ENCODE measurements around the gene IGFBP1. TPM values are rescaled to one million over a fixed set of nuclear protein-coding genes. Genes with fewer than 3 reads are reported as not detected.

Gene IGFBP1
- total RNA-seq, 2 donors from 2014 or later, result not detected

DNA sequence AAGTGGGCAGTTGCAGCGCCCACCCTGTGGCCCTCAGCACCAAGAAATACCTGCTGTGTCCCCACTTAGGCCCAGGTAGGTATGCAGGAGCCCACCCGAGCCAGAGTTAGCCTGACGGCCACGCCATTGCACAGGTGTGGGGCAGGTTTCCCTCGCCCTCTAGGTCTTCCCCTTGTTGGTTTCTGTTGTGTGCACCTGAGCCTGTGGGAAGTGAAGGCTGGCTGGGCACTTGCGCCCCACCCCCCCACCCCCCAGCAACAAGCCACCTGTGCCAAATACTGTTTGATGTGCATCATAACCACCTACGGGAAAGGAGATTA lies 15.3 kb upstream of the IGFBP1 start, which contains the start of gene CCDC201:
TSS of gene CCDC201 (minus strand) at position 48 of the 320 bp plus-strand sequence. CDS start 75 bp downstream, outside the sequence.
- Mint-ChIP-seq H3K4me1 (no peaks in the 10 kb centered on the region), H3K4me3 (no peak within 1 kb of the TSS), H3K27me3 (peaks cover 14% of the 10 kb centered on the region), H3K9me3 (peaks cover 3% of the 10 kb centered on the region), H3K36me3 (ENCODE audit: low read depth) (no peaks in the 10 kb centered on the region), H3K27ac (no peak within 1 kb of the TSS)
- no peak for ATAC-seq (replicated peaks)

DNA sequence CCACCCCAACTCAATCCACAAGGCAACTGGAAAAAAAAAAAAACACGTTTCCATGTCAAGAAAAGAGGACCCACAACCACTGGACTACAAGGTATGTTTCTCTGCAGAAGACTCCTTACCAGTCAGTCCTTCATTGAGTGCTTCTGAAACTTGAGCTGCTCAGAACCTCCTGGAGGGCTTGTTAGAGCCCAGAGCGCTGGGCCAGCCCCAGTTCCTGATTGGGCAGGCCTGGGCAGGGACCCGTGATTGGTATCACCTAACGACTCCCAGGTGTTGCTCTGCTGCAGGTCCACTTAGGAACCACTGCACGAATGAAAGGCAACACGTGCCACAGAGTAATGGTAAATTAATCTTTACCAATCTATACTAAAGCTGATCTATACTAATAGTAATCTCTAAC lies 14.9 kb upstream of the IGFBP1 start:
- no peak overlapping the region for H3K27ac Mint-ChIP-seq
- no peaks in the 10 kb centered on the region for H3K36me3 Mint-ChIP-seq (ENCODE audit: low read depth)
- no peaks in the 10 kb centered on the region for H3K4me1 Mint-ChIP-seq
- H3K9me3 Mint-ChIP-seq, result peaks cover 3% of the 10 kb centered on the region
- no peak overlapping the region for H3K4me3 Mint-ChIP-seq
- ATAC-seq (replicated peaks), result no peak
- peaks cover 14% of the 10 kb centered on the region for H3K27me3 Mint-ChIP-seq

DNA sequence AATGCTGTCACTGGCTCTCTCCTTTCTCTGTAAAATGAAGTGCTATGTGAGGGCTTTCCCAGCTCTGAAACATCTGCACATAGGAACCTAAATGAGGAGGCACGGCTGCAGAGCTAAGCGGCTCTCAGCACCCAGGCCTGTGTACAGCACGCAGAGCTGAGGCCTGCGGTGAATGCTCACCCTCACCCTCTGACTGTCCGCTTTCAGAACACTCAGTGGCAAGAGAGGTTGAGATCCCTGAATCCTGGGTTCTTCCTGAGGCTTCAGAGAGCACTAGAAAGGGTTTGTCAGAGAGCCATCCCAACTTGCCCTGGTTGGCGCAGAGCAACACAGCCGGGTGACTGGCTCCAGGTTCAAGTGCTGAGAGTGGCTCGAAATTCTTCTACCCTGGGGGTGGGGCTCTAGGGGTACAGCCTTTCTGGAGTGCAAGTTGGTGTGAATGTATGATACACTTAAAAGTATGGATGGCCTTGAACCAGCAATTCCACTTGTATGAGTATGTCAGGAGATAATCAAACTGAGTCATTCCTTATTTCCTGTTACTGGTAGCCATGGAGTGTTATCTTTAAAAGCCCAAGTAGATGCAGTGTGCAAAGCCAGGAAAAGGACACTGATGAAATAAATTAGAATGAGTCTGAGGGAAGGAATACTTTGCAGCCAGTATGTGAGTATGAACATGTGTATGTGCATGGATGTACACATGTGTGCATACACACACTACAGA lies 13.7 kb upstream of the IGFBP1 start:
- Mint-ChIP-seq H3K9me3 (peaks cover 3% of the 10 kb centered on the region), H3K4me1 (no peaks in the 10 kb centered on the region), H3K27ac (no peak overlapping the region), H3K4me3 (no peak overlapping the region), H3K36me3 (ENCODE audit: low read depth) (no peaks in the 10 kb centered on the region), H3K27me3 (peaks cover 9% of the 10 kb centered on the region)
- no peak for ATAC-seq (replicated peaks)

DNA sequence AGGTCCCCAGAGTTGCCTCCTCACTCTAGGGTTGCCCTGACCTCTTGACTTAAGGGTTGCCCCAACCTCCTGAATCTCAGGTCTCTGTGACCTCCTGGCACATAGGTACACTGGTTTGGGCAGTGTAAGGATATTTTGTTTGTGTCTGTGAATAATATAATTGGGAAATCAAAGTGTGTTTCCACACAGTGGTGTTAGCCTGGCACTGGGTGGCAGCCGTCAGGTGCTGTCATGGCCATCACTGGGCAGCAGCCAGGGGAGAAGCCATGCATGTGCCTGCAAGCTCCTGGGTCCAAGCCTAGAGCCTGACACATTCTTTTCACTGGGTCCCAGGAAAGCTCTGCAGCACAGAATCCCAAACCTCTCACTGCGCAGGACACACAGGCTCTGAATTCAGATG lies 11.8 kb upstream of the IGFBP1 start:
- no peak for ATAC-seq (replicated peaks)
- Mint-ChIP-seq H3K9me3 (peaks cover 3% of the 10 kb centered on the region), H3K27ac (no peak overlapping the region), H3K36me3 (ENCODE audit: low read depth) (no peaks in the 10 kb centered on the region), H3K4me1 (no peaks in the 10 kb centered on the region), H3K27me3 (peaks cover 8% of the 10 kb centered on the region), H3K4me3 (no peak overlapping the region)

- Mint-ChIP-seq H3K9me3 (peaks cover 3% of the 10 kb centered on the region), H3K27ac (no peak overlapping the region), H3K4me3 (no peak overlapping the region), H3K36me3 (ENCODE audit: low read depth) (no peaks in the 10 kb centered on the region), H3K27me3 (peaks cover 3% of the 10 kb centered on the region), H3K4me1 (no peaks in the 10 kb centered on the region)
- ATAC-seq (replicated peaks), result no peak
Observed at GRCh38 chr7:45878457-45879144, 9.7 kb upstream of the IGFBP1 start.

DNA sequence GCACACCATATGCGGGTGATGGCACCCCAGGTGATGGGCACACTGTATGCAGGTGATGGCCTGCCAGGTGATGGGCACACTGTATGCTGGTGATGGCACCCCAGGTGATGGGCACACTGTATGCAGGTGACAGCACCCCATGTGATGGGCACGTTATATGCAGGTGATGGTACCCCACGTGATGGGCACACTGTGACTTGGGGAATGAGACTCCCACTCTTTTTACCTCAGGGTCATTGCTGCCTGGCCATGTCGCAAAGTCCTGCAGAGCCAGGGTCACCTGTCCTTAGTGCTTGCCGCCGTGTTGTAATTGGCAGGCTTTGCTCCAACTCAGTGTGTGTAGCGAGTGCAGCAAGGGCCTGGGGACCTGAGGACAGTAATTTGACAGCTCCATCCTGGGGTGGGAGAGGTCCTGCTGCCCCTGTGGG lies 7.8 kb upstream of the IGFBP1 start:
- no peak overlapping the region for H3K27ac Mint-ChIP-seq
- no peaks in the 10 kb centered on the region for H3K36me3 Mint-ChIP-seq (ENCODE audit: low read depth)
- H3K9me3 Mint-ChIP-seq, result peaks cover 3% of the 10 kb centered on the region
- peaks cover 8% of the 10 kb centered on the region for H3K27me3 Mint-ChIP-seq
- no peak for ATAC-seq (replicated peaks)
- no peaks in the 10 kb centered on the region for H3K4me1 Mint-ChIP-seq
- H3K4me3 Mint-ChIP-seq, result no peak overlapping the region

- H3K4me3 Mint-ChIP-seq, result no peak overlapping the region
- ATAC-seq (replicated peaks), result no peak
- peaks cover 3% of the 10 kb centered on the region for H3K9me3 Mint-ChIP-seq
- H3K27me3 Mint-ChIP-seq, result peaks cover 8% of the 10 kb centered on the region
- H3K27ac Mint-ChIP-seq, result no peak overlapping the region
- no peaks in the 10 kb centered on the region for H3K4me1 Mint-ChIP-seq
- no peaks in the 10 kb centered on the region for H3K36me3 Mint-ChIP-seq (ENCODE audit: low read depth)
Observed at GRCh38 chr7:45881280-45881758, 7.0 kb upstream of the IGFBP1 start.

- Mint-ChIP-seq H3K4me1 (no peaks in the 10 kb centered on the region), H3K36me3 (ENCODE audit: low read depth) (no peaks in the 10 kb centered on the region), H3K4me3 (no peak overlapping the region), H3K27ac (no peak overlapping the region), H3K9me3 (peaks cover 3% of the 10 kb centered on the region), H3K27me3 (peaks cover 14% of the 10 kb centered on the region)
- no peak for ATAC-seq (replicated peaks)
Observed at GRCh38 chr7:45881759-45882464, 6.4 kb upstream of the IGFBP1 start.

DNA sequence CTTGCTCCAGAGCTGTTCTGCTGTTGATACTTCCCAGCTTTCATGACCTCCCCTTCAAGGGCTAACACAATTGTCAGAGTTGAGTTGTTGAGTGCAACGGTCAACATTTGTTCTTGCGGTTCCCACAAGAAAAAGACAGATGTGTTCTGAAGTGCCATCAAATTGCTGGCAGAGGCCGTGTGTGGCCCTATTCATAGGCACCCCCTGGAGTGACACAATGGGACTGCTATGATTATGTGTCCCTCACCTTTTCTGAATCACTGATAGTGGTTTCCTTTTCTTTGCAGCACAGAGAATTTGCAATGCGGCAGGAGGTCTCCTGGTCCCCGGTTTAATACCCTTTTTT lies 5.8 kb upstream of the IGFBP1 start:
- Mint-ChIP-seq H3K4me3 (no peak overlapping the region), H3K36me3 (ENCODE audit: low read depth) (no peaks in the 10 kb centered on the region), H3K27me3 (peaks cover 16% of the 10 kb centered on the region), H3K27ac (no peak overlapping the region), H3K4me1 (no peaks in the 10 kb centered on the region), H3K9me3 (no peaks in the 10 kb centered on the region)
- no peak for ATAC-seq (replicated peaks)

- Mint-ChIP-seq H3K36me3 (ENCODE audit: low read depth) (no peaks in the 10 kb centered on the region), H3K27ac (no peak overlapping the region), H3K4me1 (no peaks in the 10 kb centered on the region), H3K9me3 (no peaks in the 10 kb centered on the region), H3K27me3 (peaks cover 18% of the 10 kb centered on the region), H3K4me3 (no peak overlapping the region)
- ATAC-seq (replicated peaks), result no peak
Observed at GRCh38 chr7:45884136-45884535, 4.2 kb upstream of the IGFBP1 start.

DNA sequence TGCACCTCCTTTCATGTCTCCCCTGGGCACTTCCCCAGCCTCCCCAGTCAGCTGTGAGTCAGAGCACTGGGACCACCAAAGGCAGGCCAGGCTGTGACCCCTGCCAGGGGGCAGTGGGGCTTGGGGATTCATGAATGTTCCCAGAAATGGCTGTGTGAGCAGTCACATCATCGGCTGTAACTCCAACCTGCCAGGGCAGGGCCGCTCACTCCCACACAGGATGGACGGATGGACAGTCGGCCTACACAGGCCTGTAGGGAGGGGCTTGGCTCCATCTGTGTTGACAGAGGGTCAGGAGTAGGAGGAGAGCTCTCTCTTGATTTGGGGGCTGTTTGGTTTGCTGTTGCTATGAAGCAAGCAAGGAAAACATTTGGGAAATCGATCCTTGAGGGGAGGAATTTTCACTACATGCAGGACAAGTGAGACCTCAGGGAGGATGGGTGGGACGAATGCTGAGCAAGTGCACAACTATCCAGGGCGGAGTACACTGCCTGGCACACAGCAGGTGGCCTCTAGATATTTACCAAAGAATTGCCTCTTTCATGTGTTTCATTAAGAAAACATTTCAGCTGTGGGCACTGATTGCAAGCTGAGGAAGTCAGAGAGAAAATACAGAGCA lies 2.9 kb upstream of the IGFBP1 start:
- H3K36me3 Mint-ChIP-seq (ENCODE audit: low read depth), result no peaks in the 10 kb centered on the region
- no peak for ATAC-seq (replicated peaks)
- no peaks in the 10 kb centered on the region for H3K9me3 Mint-ChIP-seq
- no peaks in the 10 kb centered on the region for H3K4me1 Mint-ChIP-seq
- no peak overlapping the region for H3K4me3 Mint-ChIP-seq
- no peak overlapping the region for H3K27ac Mint-ChIP-seq
- peaks cover 25% of the 10 kb centered on the region for H3K27me3 Mint-ChIP-seq

DNA sequence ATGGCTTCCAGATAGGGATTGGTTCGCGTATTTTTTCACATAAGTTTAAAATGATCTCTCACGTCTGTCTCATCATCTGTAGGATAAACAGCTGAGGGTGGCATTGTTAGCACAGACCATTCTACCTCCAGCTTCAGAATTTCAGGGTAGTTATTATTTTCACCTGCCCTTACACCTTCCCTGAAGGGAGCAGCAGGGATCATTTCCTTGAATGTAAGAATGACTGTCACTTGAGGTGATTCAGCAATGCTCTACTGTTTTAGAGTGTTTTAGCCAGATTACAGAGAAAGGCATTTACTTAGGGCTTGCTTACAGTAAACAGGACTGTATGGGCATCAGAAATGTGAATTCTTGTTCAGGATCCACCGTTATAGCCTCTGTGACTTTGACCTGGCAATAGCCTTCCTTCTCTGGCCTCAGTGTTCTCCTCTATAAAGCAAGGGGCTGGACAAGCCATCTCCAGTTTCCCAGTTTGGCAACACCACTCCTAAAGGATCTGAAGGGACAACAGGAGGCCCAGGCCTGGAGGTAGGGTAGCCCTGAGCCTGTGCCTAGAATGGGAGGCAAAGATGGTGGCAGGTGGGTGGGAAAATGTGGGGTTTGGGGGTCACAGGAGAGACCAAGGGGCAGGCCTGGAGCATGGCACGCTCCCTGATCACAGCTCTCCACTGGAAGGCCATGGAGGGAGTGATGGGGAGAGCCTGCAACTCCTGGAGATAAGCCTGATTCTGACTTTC lies 1.2 kb upstream of the IGFBP1 start:
- ATAC-seq (replicated peaks), result no peak
- H3K4me3 Mint-ChIP-seq, result no peak overlapping the region
- H3K27ac Mint-ChIP-seq, result no peak overlapping the region
- no peaks in the 10 kb centered on the region for H3K9me3 Mint-ChIP-seq
- H3K36me3 Mint-ChIP-seq (ENCODE audit: low read depth), result no peaks in the 10 kb centered on the region
- peaks cover 34% of the 10 kb centered on the region for H3K27me3 Mint-ChIP-seq
- no peaks in the 10 kb centered on the region for H3K4me1 Mint-ChIP-seq

DNA sequence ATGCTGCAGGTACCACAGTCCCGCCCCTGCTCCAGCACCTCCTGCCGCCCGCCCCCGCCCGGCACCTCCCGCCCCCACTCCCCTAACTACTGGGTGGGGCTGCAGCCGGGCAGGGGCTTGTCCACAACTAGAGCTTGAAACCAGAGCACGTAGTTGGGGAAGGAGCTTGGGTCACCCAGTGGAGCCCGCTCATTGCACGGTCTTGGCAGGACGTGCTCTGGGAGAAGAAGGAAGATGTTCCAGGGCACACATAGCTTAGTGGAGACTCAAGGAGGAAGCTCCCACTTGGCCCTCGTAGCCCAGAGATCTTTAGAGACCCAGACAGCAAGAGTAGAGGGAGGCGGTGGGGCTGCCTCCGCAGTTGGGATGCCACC lies 692 bp downstream of the IGFBP1 start:
- no peaks in the 10 kb centered on the region for H3K36me3 Mint-ChIP-seq (ENCODE audit: low read depth)
- no peak overlapping the region for H3K4me3 Mint-ChIP-seq
- peaks cover 39% of the 10 kb centered on the region for H3K27me3 Mint-ChIP-seq
- H3K27ac Mint-ChIP-seq, result no peak overlapping the region
- ATAC-seq (replicated peaks), result no peak
- no peaks in the 10 kb centered on the region for H3K9me3 Mint-ChIP-seq
- H3K4me1 Mint-ChIP-seq, result no peaks in the 10 kb centered on the region

GRCh38 chr7:45889367-45890067 lies 1.2 kb downstream of the IGFBP1 start:
- H3K27me3 Mint-ChIP-seq, result peaks cover 42% of the 10 kb centered on the region
- no peaks in the 10 kb centered on the region for H3K36me3 Mint-ChIP-seq (ENCODE audit: low read depth)
- no peak overlapping the region for H3K4me3 Mint-ChIP-seq
- no peaks in the 10 kb centered on the region for H3K9me3 Mint-ChIP-seq
- no peak for ATAC-seq (replicated peaks)
- H3K27ac Mint-ChIP-seq, result no peak overlapping the region
- no peaks in the 10 kb centered on the region for H3K4me1 Mint-ChIP-seq
